Natural killer cell treated with Interleukin-12 subunit alpha and Interleukin-12 subunit beta and Interleukin-15 and Interleukin-18, amount 100 ng/mL, for 72 hours (primary cell): ENCODE measurements around the gene FAM240A. TPM values are rescaled to one million over a fixed set of nuclear protein-coding genes. Genes with fewer than 3 reads are reported as not detected.
"Not testable (repeated sequence)": the region's sequence is repeated elsewhere in the genome, so short reads cannot be mapped to it uniquely, and the experiment has no call there.

Experiments
- ATAC-seq, 2 donors: fragments of 150-1000 bp; cut with Tn5 transposase in 1 of 2; sonication (Bioruptor Pico), chemical (Tn5 transposase) in 1 of 2; 2 replicates each; pipeline ENCODE4 v1.10.0; 2021
- DNase-seq: peaks from one replicate; pipeline ENCODE4 v3.0.0; 2022; ENCODE audit warnings: low spot score
- H3K27ac Mint-ChIP-seq, 2 donors: 1 replicate in 1 of 2; 2 replicates in 1 of 2; pipeline ENCODE4 v1.8.0; 2022; ENCODE audit warnings: mixed read lengths in 2 of 2, mild to moderate bottlenecking in 1 of 2, moderate library complexity in 1 of 2
- H3K27me3 Mint-ChIP-seq, 2 donors: 1 replicate in 1 of 2; 2 replicates in 1 of 2; pipeline ENCODE4 v1.8.0; 2022; ENCODE audit warnings: mixed read lengths in 2 of 2
- H3K36me3 Mint-ChIP-seq: one replicate; pipeline ENCODE4 v1.8.0; 2022; ENCODE audit warnings: mixed read lengths
- H3K4me1 Mint-ChIP-seq, 2 donors: 1 replicate in 1 of 2; 2 replicates in 1 of 2; pipeline ENCODE4 v1.8.0; 2022; ENCODE audit warnings: low read depth in 2 of 2, mixed read lengths in 2 of 2, mild to moderate bottlenecking in 1 of 2
- H3K4me3 Mint-ChIP-seq: one replicate; pipeline ENCODE4 v1.8.0; 2022; ENCODE audit warnings: mixed read lengths
- H3K9me3 Mint-ChIP-seq: 2 replicates; pipeline ENCODE4 v1.8.0; 2022; ENCODE audit warnings: mixed read lengths
- total RNA-seq, 2 donors: library from RNA; stranded (reverse); gene quantifications; one replicate each; pipeline ENCODE4 v1.2.3, GENCODE V29; 2022

FAM240A gene
- total RNA-seq, 2 donors from 2014 or later = not detected

DNA sequence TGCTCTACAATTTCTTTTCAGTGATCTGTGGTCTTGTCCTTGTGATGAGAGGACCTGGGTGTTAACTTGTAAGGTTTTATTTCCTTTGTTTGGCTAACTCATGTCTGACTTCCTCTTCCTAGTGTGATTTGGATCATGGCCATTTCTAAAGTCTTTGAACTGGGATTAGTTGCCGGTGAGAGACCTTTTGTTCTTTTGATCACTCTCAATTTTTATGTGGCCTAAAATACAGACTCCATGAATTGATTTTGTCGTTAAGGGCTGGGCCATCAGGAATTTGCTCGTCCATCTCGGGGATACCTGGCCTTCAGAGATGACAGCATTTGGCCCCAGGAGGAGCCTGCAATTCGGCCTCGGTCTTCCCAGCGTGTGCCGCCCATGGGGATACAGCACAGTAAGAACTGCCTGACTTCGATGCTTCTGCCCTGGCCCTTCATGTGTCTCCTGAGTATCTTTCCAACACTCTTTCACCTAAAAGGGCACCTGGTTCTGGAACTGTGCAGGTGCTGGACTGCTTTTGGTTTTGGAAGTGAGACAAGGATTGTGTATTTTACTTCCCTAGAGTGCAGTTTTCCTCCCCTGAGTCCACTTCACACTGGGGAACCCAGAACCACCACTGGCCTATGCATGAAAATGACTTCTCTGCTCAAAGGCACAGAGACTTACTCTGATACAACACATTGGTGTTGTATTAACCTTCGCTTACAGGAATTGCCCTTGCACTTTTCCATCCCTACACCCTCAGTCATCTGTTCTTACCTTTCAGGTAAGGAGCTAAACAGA lies 33.2 kb upstream of the FAM240A start:
- ATAC-seq (no peak), DNase-seq (no peak)
- Mint-ChIP-seq H3K36me3 (no peaks in the 10 kb centered on the region), H3K4me1 (no peaks in the 10 kb centered on the region), H3K9me3 (no peaks in the 10 kb centered on the region), H3K27ac (no peak overlapping the region), H3K27me3 (peaks cover 8% of the 10 kb centered on the region in 2 donors), H3K4me3 (no peak overlapping the region)

DNA sequence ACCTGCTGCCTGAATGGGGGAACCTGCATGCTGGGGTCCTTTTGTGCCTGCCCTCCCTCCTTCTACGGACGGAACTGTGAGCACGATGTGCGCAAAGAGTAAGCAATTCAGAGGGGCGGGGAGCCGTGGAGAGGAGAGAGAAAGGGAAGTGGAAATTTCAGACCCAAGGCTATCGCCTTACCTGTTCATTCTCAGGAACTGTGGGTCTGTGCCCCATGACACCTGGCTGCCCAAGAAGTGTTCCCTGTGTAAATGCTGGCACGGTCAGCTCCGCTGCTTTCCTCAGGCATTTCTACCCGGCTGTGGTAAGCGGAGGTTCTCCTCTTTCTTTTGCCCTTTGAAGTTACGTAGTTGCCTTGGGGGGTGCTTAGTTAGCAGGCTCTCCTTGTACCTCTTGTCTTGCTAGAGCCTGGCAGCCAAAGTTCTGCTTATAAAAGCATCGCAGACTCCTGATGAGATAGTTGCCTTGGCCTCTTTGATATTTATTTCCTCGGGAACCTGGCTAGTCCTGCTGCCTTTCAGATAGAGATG lies 32.5 kb upstream of the FAM240A start:
- peaks cover 8% of the 10 kb centered on the region in 2 donors for H3K27me3 Mint-ChIP-seq
- no peaks in the 10 kb centered on the region for H3K36me3 Mint-ChIP-seq
- no peaks in the 10 kb centered on the region for H3K9me3 Mint-ChIP-seq
- H3K4me1 Mint-ChIP-seq = no peaks in the 10 kb centered on the region
- DNase-seq (no peak), ATAC-seq (no peak)
- no peak overlapping the region for H3K27ac Mint-ChIP-seq
- no peak overlapping the region for H3K4me3 Mint-ChIP-seq

DNA sequence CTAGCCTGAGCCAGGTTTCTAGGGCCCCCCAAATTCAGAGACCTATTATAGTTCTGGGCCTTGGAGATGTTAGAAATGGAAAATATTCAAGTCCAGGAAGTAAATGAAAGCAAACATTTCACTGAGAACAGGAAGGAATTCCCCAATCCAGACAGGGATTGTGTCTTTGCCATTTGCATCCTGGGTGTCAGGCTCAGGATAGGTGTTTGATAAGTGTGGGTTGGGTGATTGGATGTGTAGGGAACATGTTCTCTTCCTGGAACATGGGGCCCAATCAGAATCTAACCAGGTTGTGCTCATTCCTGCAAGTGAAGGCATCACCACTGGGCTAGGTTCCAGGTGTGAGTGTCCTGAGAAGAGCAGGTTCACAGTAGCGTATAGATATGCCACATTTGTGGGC lies 31.6 kb upstream of the FAM240A start:
- Mint-ChIP-seq H3K4me3 (no peak overlapping the region), H3K27ac (no peak overlapping the region), H3K36me3 (no peaks in the 10 kb centered on the region), H3K27me3 (peaks cover 8 to 10% of the 10 kb centered on the region in 2 donors), H3K9me3 (no peaks in the 10 kb centered on the region), H3K4me1 (no peaks in the 10 kb centered on the region)
- ATAC-seq = no peak
- no peak for DNase-seq

DNA sequence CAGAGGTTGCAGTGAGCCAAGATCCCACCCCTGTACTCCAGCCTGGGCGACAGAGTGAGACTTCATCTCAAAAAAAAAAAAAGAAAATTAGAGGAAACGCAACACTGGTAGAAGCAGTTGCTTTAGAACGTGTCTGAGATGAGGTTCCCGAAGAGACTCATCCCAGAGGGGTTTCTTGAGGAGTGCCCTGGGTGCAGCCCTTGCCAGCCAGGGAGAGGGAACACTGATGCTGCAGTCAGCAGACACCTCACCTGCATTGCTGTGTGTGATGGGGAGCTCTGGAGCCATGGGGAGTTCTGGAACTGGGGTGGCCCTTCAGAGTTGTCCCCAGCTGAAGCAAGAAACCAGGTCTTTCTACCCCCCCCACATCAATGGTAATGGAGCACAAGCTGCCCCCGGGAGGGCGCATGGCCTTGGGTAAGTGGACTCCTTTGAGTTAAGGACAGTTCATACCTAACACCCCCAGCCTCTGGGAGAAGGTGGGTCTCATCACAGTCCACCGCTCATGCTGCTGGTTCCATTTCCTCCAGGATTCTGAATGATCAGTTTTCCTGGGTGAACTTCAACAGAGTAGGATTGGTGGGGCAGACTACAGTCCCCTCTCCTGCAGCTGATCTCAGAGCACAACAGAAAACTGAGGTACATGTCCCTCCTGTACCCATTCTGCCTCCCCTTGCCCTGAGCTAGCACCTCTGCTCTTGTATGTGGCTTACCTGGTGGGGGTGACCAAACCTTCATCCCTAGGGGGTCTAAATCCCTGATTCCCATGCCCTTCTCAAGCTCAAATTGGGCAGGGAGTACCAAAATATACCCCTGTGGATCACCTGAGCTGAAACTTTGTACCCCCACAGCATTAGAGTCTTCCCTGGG lies 27.5 kb upstream of the FAM240A start:
- H3K27me3 Mint-ChIP-seq = peaks cover 4 to 7% of the 10 kb centered on the region in 2 donors

DNA sequence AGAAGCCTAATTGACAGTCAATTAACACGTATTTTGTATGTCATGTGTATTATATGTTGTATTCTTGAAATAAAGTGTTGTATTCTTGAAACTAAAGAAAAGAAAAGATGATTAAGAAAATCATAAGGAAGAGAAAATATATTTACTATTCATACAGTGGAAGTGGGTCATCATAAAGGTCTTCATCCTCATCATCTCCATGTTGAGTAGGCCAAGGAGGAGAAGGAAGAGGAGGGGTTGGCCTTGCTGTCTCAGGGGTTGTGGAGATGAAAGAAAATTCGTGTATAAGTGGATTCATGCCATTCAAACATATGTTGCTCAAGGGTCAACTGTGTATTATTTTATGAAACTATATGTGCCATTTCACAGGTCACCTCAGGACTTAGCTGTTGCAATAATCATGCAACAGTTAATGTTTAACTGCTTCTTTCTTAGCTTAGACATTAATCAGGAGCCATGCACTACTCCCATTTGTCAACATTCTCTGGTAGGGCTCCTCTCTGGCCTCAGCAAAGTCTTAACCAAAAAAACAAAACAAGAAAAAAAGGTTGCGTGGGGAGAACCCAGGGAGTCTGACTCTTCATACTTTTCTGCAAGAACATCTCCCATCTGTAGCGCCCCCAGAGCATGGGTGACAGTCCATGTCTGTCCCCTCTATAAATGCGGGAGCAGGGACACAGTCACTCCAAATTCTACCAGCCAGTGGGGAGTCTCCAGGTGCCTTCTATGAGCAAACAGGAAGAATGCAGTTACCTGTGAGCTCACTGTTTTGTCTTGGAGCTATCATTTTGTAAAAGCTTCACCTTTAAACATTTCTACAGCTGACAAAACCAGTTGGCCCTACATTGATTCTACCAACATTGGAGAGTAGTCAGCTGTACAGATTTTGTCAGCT lies 26.3 kb upstream of the FAM240A start:
- Mint-ChIP-seq H3K36me3 (no peaks in the 10 kb centered on the region), H3K4me3 (no peak overlapping the region), H3K9me3 (no peaks in the 10 kb centered on the region), H3K27me3 (peaks cover 7 to 8% of the 10 kb centered on the region in 2 donors), H3K4me1 (peaks cover 0 to 2% of the 10 kb centered on the region in 2 donors), H3K27ac (no peak overlapping the region)
- DNase-seq (no peak), ATAC-seq (no peak)

More for the DNA sequence above, 27.5 kb upstream of the FAM240A start:
- no peaks in the 10 kb centered on the region for H3K9me3 Mint-ChIP-seq
- no peak overlapping the region for H3K27ac Mint-ChIP-seq
- peaks cover 0 to 2% of the 10 kb centered on the region in 2 donors for H3K4me1 Mint-ChIP-seq
- H3K36me3 Mint-ChIP-seq = no peaks in the 10 kb centered on the region
- no peak for ATAC-seq
- no peak overlapping the region for H3K4me3 Mint-ChIP-seq
- DNase-seq = no peak

DNA sequence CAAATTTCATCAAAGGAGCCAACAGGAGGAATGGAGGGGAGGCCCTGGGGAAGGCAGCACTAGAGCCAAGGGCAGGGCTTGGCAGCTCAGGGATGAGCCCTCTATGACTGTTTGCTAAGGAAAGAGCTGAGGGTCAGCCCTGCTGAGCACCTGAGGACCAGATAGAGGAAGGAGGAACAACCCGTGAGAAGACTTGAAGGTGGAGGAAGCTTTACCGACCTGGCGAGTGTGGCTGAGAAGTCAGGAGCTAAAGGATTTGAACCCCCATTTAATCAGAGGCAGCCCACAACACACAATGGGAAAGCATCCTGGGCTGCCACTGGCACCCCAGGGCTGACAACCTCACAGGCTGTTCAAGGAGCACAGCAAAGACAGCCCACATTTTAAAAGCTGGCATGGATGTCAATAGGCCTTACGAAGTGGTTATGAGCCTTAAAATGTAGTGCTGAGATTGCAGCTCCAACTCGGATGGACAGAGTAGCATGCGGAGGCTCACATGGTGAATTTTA lies 25.5 kb upstream of the FAM240A start:
- Mint-ChIP-seq H3K27ac (no peak overlapping the region), H3K9me3 (no peaks in the 10 kb centered on the region), H3K4me3 (no peak overlapping the region), H3K36me3 (no peaks in the 10 kb centered on the region), H3K4me1 (peaks cover 0 to 2% of the 10 kb centered on the region in 2 donors), H3K27me3 (peaks cover 7 to 13% of the 10 kb centered on the region in 2 donors)
- ATAC-seq (no peak), DNase-seq (no peak)

DNA sequence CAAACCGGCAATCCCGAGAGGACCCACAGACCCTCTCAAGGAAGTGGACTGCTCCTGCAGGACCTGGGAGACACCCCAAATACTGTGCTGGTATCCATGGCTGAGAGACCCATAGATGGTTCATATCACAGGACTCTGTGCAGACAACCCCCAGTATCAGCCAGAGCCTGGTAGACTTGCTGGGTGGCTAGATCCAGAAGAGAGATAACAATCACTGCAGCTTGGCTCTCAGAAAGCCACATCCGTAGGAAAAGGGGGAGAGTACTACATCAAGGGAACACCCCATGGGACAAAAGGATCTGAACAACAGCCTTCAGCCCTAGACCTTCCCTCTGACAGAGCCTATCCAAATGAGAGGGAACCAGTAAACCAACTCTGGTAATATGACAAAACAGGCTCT lies 25.1 kb upstream of the FAM240A start:
- DNase-seq = not testable (repeated sequence)

DNA sequence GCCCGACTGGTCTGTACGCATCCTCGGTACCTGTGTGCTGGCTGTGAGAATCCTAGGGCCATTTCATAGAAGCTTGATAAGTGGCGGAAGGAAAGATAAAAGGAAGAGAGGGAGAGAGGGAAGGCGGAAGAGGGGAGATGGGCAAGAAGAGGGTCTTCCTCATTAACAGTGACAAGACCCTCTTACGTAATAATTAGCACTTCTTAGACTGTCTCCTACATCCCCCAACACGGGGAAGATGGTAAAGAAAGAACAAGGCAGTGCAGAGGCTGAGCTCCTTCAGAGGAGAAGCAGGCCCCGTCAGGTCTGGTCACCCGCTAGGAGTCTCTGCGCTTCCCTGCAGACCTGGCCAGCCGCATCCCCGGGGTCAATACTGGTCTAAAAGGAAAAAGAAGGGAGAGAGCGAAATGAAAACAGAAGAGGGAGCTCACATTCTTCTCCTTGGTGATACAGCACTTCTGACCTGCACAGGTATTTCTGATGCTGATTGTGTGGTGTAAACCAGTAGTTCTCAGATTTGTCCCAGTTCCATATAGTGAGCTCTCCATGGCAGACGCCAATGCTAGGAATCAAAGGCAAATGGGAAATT lies 19.0 kb upstream of the FAM240A start:
- Mint-ChIP-seq H3K4me1 (peaks cover 0 to 2% of the 10 kb centered on the region in 2 donors), H3K27me3 (peaks cover 16 to 23% of the 10 kb centered on the region in 2 donors), H3K27ac (no peak overlapping the region), H3K9me3 (no peaks in the 10 kb centered on the region), H3K4me3 (no peak overlapping the region), H3K36me3 (no peaks in the 10 kb centered on the region)
- ATAC-seq = no peak
- DNase-seq = no peak

More for the DNA sequence above, 25.1 kb upstream of the FAM240A start:
- not testable (repeated sequence) for H3K9me3 Mint-ChIP-seq, H3K36me3 Mint-ChIP-seq, H3K4me1 Mint-ChIP-seq, H3K27ac Mint-ChIP-seq, ATAC-seq, H3K4me3 Mint-ChIP-seq
- peaks cover 8 to 18% of the 10 kb centered on the region in 2 donors for H3K27me3 Mint-ChIP-seq

DNA sequence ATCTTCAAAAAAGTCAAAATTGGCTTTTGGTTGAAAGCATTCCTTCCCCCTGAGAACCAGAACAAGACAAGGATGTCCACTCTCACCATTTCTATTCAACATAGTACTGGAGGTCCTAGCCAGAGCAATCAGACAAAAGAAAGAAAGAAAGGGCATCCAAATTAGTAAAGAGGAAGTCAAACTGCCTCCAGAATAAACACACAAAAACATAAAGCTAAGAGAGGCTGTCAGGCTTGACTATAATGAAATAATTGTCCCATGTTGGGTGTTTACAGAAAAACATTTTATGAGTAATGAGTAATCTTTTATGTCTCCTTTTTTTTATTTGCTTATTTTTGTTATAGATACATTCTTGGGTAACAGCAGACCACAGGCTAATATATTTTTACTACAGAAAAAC lies 18.3 kb upstream of the FAM240A start:
- Mint-ChIP-seq H3K4me1 (peaks cover 0 to 2% of the 10 kb centered on the region in 2 donors), H3K36me3 (no peaks in the 10 kb centered on the region), H3K27ac (no peak overlapping the region), H3K9me3 (no peaks in the 10 kb centered on the region), H3K4me3 (no peak overlapping the region), H3K27me3 (peaks cover 16 to 23% of the 10 kb centered on the region in 2 donors)
- no peak for DNase-seq
- no peak for ATAC-seq

DNA sequence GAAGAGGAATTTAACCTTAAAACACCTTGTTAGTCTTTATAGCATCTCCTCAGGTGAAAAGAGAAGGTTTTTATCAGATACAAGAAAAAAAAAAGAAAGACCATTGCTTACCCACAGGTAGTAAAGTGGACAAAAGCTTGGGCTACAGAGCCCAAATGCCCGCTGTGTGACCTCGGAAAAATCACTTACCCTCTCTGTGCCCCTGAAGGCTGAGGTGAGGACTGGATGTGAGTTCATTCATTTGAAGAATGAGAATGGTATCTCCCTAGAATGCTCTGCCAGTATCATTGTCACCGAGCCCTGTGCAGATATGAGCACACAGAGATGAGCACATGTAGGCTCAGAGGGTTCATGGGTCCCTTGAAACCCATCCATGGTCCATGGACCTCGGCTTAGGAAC lies 17.6 kb upstream of the FAM240A start:
- DNase-seq = no peak
- no peak overlapping the region for H3K27ac Mint-ChIP-seq
- H3K27me3 Mint-ChIP-seq = peaks cover 19 to 20% of the 10 kb centered on the region in 2 donors
- no peak for ATAC-seq
- H3K36me3 Mint-ChIP-seq = no peaks in the 10 kb centered on the region
- H3K4me1 Mint-ChIP-seq = peaks cover 0 to 1% of the 10 kb centered on the region in 2 donors
- no peak overlapping the region for H3K4me3 Mint-ChIP-seq
- no peaks in the 10 kb centered on the region for H3K9me3 Mint-ChIP-seq

DNA sequence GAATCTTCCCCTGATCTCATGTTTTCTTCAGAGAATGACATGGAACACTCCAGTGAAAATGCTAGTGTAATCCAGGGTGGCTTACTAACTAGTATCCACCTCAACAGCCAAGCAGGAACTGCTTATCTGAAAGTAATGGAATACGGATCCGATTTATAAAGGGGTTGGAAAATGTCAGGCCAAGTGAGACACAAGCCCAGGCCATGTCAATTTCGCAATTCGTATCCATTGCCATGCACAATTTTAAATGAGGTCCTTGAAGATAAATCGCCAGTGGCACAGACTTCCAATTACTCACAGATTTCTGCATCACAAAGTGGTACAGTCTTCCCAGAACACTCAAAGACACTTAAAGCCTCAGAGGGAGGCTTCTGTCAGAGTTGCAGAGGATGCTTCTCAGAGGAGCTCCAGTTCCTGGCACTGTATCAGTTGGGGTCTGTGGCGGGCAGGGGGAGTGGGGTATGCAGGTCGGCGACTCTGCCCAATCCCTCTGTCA lies 16.5 kb upstream of the FAM240A start:
- Mint-ChIP-seq H3K27ac (no peak overlapping the region), H3K27me3 (peaks cover 14 to 15% of the 10 kb centered on the region in 2 donors), H3K4me1 (no peaks in the 10 kb centered on the region), H3K9me3 (no peaks in the 10 kb centered on the region), H3K4me3 (no peak overlapping the region), H3K36me3 (no peaks in the 10 kb centered on the region)
- DNase-seq (no peak), ATAC-seq (no peak)

DNA sequence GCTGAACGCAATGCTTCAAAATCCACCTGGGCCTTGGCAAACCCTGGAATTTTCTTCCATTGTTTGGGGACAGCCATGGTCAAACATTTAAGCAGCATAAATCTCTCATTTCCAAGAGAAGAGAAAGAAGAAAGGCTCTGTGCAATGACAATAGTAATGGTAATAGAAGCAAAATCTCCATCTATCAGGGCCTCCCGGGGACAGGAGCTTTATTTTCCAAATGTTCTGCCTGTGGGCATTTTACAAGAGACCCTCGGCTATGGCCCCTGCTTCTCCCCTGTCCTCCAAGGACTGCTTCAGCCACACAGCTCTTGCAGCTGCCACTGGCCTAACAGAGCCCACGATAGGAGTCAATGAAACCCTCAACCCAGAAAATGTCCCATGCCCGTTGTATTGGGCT lies 12.7 kb upstream of the FAM240A start:
- Mint-ChIP-seq H3K9me3 (no peaks in the 10 kb centered on the region), H3K36me3 (no peaks in the 10 kb centered on the region), H3K27ac (no peak overlapping the region), H3K27me3 (peaks cover 0 to 6% of the 10 kb centered on the region in 2 donors), H3K4me3 (no peak overlapping the region), H3K4me1 (peaks cover 0 to 8% of the 10 kb centered on the region in 2 donors)
- DNase-seq (no peak), ATAC-seq (no peak)
